Measurements from ENCODE around the gene RTN4R. TPM values are rescaled to one million over a fixed set of nuclear protein-coding genes. Genes with fewer than 3 reads are reported as not detected.
A peak's percentile ranks its signal among the peaks of the same experiment; 100 is the strongest.
"Not testable (repeated sequence)": the region's sequence is repeated elsewhere in the genome, so short reads cannot be mapped to it uniquely, and the experiment has no call there.

Gene RTN4R
- total and polyA plus RNA-seq, 2 experiments from 2014 or later = 10.6 to 38.4 TPM

DNA sequence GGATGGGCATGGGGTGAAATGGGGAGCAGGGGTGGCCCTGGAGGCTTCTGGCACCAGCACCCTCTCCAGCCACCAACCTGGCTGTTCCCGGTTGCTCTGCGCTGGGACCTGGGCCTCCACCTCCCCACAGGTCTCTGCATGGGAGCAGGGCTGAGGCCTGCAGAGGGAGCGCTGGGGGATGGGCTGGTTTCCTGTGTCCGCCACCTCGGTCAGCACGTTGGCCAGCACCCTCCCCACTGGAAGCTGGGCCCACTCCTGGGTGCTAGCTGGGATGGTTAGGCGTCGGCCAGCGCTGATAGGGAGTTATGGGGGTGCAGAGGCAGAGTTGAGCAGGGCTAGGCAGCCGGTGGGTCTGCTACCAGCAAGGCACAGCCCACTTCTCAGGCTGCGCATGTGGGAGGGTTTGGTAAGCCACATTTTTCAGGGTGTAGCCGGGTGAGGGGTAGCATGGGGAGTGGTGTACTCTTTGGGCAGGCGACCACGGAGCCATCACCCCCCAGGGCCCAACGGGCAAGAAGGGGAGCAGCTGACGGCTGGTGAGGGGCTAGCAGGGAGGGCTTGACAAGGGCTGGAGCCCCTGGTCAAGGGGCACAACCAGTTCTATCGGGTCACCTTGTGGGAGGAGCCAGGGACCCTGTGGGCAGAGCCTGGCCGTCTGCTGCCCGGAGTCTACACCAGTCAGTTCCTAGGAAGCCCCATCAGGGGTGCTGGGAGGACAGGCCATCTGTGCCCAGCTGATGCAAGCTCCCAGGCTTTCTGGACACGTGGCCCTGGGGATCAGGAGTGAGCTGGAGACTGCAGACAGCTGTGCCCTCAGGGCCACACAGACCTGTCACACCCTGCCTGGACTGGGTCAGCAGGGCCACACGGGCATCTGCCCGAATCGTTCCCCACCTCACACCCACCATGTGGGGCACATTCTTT lies 2.3 kb upstream of the RTN4R start:
- H3K36me3 Mint-ChIP-seq (ENCODE audit: low read depth); H2AFZ ChIP-seq; H3K9me2 ChIP-seq (ENCODE audit: insufficient read depth); H3K9me3 Mint-ChIP-seq; H3K36me3 ChIP-seq (ENCODE audit: insufficient read depth); DNase-seq (ENCODE audit: low spot score); H4K20me1 ChIP-seq (replicated peaks; ENCODE audit: insufficient read depth); H3F3A ChIP-seq (replicated peaks; ENCODE audit: low read depth); H3K4me3 Mint-ChIP-seq; H3K27me3 ChIP-seq (ENCODE audit: insufficient read depth); H3K27ac Mint-ChIP-seq; H3K79me2 ChIP-seq (replicated peaks; ENCODE audit: insufficient read depth); H3K27ac ChIP-seq (ENCODE audit: low read depth); H3K27me3 Mint-ChIP-seq (ENCODE audit: insufficient read depth, low read depth, poor library complexity); H3K4me2 ChIP-seq; H3K4me1 ChIP-seq (ENCODE audit: insufficient read depth); H3K4me3 ChIP-seq: not testable (repeated sequence)
- ATAC-seq = peak; percentile 6
- TF ChIP-seq, protein P1, sequence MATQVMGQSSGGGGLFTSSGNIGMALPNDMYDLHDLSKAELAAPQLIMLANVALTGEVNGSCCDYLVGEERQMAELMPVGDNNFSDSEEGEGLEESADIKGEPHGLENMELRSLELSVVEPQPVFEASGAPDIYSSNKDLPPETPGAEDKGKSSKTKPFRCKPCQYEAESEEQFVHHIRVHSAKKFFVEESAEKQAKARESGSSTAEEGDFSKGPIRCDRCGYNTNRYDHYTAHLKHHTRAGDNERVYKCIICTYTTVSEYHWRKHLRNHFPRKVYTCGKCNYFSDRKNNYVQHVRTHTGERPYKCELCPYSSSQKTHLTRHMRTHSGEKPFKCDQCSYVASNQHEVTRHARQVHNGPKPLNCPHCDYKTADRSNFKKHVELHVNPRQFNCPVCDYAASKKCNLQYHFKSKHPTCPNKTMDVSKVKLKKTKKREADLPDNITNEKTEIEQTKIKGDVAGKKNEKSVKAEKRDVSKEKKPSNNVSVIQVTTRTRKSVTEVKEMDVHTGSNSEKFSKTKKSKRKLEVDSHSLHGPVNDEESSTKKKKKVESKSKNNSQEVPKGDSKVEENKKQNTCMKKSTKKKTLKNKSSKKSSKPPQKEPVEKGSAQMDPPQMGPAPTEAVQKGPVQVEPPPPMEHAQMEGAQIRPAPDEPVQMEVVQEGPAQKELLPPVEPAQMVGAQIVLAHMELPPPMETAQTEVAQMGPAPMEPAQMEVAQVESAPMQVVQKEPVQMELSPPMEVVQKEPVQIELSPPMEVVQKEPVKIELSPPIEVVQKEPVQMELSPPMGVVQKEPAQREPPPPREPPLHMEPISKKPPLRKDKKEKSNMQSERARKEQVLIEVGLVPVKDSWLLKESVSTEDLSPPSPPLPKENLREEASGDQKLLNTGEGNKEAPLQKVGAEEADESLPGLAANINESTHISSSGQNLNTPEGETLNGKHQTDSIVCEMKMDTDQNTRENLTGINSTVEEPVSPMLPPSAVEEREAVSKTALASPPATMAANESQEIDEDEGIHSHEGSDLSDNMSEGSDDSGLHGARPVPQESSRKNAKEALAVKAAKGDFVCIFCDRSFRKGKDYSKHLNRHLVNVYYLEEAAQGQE (IDR thresholded peaks at IDR 0.05; ENCODE audit: unreplicated experiment) = peak; percentile 62
- H3K4me1 Mint-ChIP-seq = peaks cover 17% of the 10 kb centered on the region

DNA sequence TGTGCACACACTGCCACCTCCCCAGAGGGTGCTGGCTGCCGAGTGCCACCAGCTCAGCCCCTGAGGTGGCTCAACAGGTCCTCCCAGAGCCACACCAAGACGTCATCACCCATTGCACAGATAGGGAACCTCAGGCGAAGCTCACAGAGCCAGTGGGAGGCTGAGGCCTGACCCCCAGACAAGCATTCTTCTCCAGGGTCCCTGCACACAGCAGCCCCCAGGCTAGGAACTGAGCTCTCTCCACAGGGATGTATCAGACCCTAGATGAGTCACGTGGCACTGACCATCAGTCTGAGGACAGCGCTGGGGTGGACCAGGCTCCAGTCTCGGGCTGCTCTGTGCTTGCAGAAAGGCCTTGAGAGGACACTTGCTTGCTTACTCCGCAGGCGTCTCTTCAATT lies 1.6 kb upstream of the RTN4R start:
- not testable (repeated sequence) for H3K27ac ChIP-seq (ENCODE audit: low read depth); H3K9me3 Mint-ChIP-seq; H3K27ac Mint-ChIP-seq; DNase-seq (ENCODE audit: low spot score); H3K36me3 ChIP-seq (ENCODE audit: insufficient read depth); ATAC-seq; H3K27me3 ChIP-seq (ENCODE audit: insufficient read depth); H3K27me3 Mint-ChIP-seq (ENCODE audit: insufficient read depth, low read depth, poor library complexity); H3K4me2 ChIP-seq; H3K36me3 Mint-ChIP-seq (ENCODE audit: low read depth); H4K20me1 ChIP-seq (replicated peaks; ENCODE audit: insufficient read depth); H3F3A ChIP-seq (replicated peaks; ENCODE audit: low read depth); H3K4me3 Mint-ChIP-seq; H3K4me1 ChIP-seq (ENCODE audit: insufficient read depth); H3K4me3 ChIP-seq; H2AFZ ChIP-seq; H3K9me2 ChIP-seq (ENCODE audit: insufficient read depth); H3K79me2 ChIP-seq (replicated peaks; ENCODE audit: insufficient read depth)
- peaks cover 15% of the 10 kb centered on the region for H3K4me1 Mint-ChIP-seq

DNA sequence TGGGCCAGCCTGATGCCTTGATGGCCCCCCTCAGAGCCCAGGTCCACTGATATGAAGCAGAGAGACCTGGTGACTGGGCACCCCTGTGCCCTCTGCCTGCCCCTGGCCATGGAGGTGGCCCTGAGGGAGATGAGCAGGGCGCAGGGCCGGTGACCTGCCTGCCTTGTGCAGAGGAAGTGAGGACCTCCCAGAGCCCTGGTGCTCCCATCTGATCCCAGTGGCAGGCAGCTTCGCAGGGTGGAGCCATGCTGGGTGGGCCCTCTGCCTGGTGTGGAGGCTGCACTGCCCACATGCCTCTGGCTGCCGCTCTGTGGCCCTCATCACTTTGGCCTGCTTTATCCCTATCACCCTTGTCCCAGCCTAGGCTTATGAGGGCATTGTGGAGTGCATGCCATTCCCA lies 1.1 kb upstream of the RTN4R start:
- H3K27me3 ChIP-seq (ENCODE audit: insufficient read depth); H3K4me3 Mint-ChIP-seq; DNase-seq (ENCODE audit: low spot score); ATAC-seq; H3K4me1 ChIP-seq (ENCODE audit: insufficient read depth); H3K9me2 ChIP-seq (ENCODE audit: insufficient read depth); H3K79me2 ChIP-seq (replicated peaks; ENCODE audit: insufficient read depth); H3K36me3 ChIP-seq (ENCODE audit: insufficient read depth); H4K20me1 ChIP-seq (replicated peaks; ENCODE audit: insufficient read depth); H3K36me3 Mint-ChIP-seq (ENCODE audit: low read depth); H3K9me3 Mint-ChIP-seq; H2AFZ ChIP-seq; H3K27me3 Mint-ChIP-seq (ENCODE audit: insufficient read depth, low read depth, poor library complexity); H3K4me3 ChIP-seq; H3K4me2 ChIP-seq; H3K27ac Mint-ChIP-seq; H3F3A ChIP-seq (replicated peaks; ENCODE audit: low read depth); H3K27ac ChIP-seq (ENCODE audit: low read depth): not testable (repeated sequence)
- peaks cover 14% of the 10 kb centered on the region for H3K4me1 Mint-ChIP-seq
